Lung (tissue), 12 donors: Measurements from ENCODE around the gene IFI35. TPM values are rescaled to one million over a fixed set of nuclear protein-coding genes. Genes with fewer than 3 reads are reported as not detected.

Source experiments
- ATAC-seq: fragments of 200-7000 bp; cut with Tn5 transposase; one replicate; pipeline ENCODE4 v1.9.1; 2020; ENCODE audit warnings: moderate number of reproducible peaks; ENCODE audit not compliant: insufficient read depth, low FRiP score
- DNase-seq, 3 donors: peaks; one replicate each; pipeline ENCODE4 v3.0.0-alpha.2; 2013 to 2017
- H3K27ac ChIP-seq, 2 donors: one replicate each; pipeline ENCODE4 v1.5.1; 2013; ENCODE audit warnings: mild to moderate bottlenecking in 2 of 2, moderate library complexity in 2 of 2, control low read depth in 1 of 2, inconsistent platforms in 1 of 2, low read depth in 1 of 2, low read length in 1 of 2
- H3K27me3 ChIP-seq, 3 donors: one replicate each; pipeline ENCODE4 v1.5.1; 2013; ENCODE audit warnings: low read length in 2 of 3; ENCODE audit not compliant: control insufficient read depth in 3 of 3, insufficient read depth in 3 of 3
- H3K36me3 ChIP-seq, 4 donors: one replicate each; pipeline ENCODE4 v1.5.1; 2013; ENCODE audit warnings: low read length in 4 of 4, mild to moderate bottlenecking in 1 of 4, moderate library complexity in 1 of 4; ENCODE audit not compliant: control insufficient read depth in 4 of 4, insufficient read depth in 4 of 4
- H3K4me1 ChIP-seq, 5 donors: one replicate each; pipeline ENCODE4 v1.5.1; 2013; ENCODE audit warnings: low read length in 5 of 5, mild to moderate bottlenecking in 2 of 5, moderate library complexity in 1 of 5; ENCODE audit not compliant: control insufficient read depth in 5 of 5, insufficient read depth in 5 of 5
- H3K4me3 ChIP-seq: one replicate; pipeline ENCODE4 v1.5.1; 2013; ENCODE audit warnings: mild to moderate bottlenecking, control low read depth, moderate library complexity
- H3K9ac ChIP-seq, 2 donors: one replicate each; pipeline ENCODE4 v1.5.1; 2013; ENCODE audit warnings: low read length in 2 of 2, control low read depth in 1 of 2; ENCODE audit not compliant: insufficient read depth in 1 of 2
- H3K9me3 ChIP-seq, 4 donors: one replicate each; pipeline ENCODE4 v1.5.1; 2013; ENCODE audit warnings: low read length in 3 of 4, mild to moderate bottlenecking in 1 of 4, moderate library complexity in 1 of 4; ENCODE audit not compliant: control insufficient read depth in 4 of 4, insufficient read depth in 3 of 4
- CTCF ChIP-seq: IDR thresholded peaks from 2 replicates; pipeline ENCODE4 v1.5.1; 2012; ENCODE audit warnings: mild to moderate bottlenecking; ENCODE audit errors: control extremely low read depth, extremely low read depth
- WGBS, 2 donors: extraction: QIAGEN DNeasy Blood & Tissue Kit; methylation state at CpG; one replicate each; pipeline ENCODE4 v1.1.7; 2013; 5-methylcytosine and 5-hydroxymethylcytosine counted together
- polyA plus RNA-seq, 2 donors: library from polyadenylated mRNA; stranded (reverse); fragments of 200-250 nt; gene quantifications; one replicate each; pipeline ENCODE4 v1.2.1, GENCODE V29; 2013
- total RNA-seq, 2 donors: library from RNA; depleted of rRNA in 1 of 2; stranded (reverse); fragments of >200 nt in 1 of 2; gene quantifications; one replicate each; pipeline ENCODE4 v1.2.1, GENCODE V29; 2014 to 2021
- donor health status: control.
- donor health status: control.
- donor health status: Bipolar disorder and iron deficiency.
- donor health status: healthy.
- donor health status: DM: yes; HTN: yes; CAD: no.

IFI35 gene
- total and polyA plus RNA-seq, 4 donors = 18.8 to 60.3 (median 38.6) TPM

- ATAC-seq (peak; percentile 35), DNase-seq (peak; percentile 43 to 54 (median 48))
- TF ChIP-seq CTCF = no peak
- Histone ChIP-seq H3K9me3 (no peaks in the 10 kb centered on the region), H3K27me3 (no peaks in the 10 kb centered on the region), H3K36me3 (peaks cover 0 to 15% (median 1%) of the 10 kb centered on the region in 4 donors), H3K9ac (peak overlapping the region in 1 of 2 donors; percentile 37), H3K4me3 (peak overlapping the region; percentile 90), H3K27ac (peak overlapping the region; percentile 71 to 83), H3K4me1 (peaks cover 0 to 29% (median 13%) of the 10 kb centered on the region in 5 donors)
- 15 to 16% methylated on average over 35 to 36 of the region's 40 CpGs for WGBS, 2 donors
Measured at GRCh38 chr17:43020789-43021740, 14.5 kb downstream of the IFI35 start.

- WGBS, 2 donors = 0 to 1% methylated on average over 74 to 80 of the region's 80 CpGs
- Histone ChIP-seq H3K9ac (peak within 1 kb of the TSS; percentile 37 to 55), H3K27me3 (no peaks in the 10 kb centered on the region), H3K36me3 (peaks cover 0 to 10% (median 1%) of the 10 kb centered on the region in 4 donors), H3K4me3 (peak within 1 kb of the TSS; percentile 90), H3K9me3 (no peaks in the 10 kb centered on the region), H3K27ac (peak within 1 kb of the TSS; percentile 71 to 83), H3K4me1 (peaks cover 0 to 29% (median 13%) of the 10 kb centered on the region in 5 donors)
- TF ChIP-seq CTCF = no peak
- DNase-seq (peak; percentile 85 to 88 (median 87)), ATAC-seq (peak; percentile 72)
Measured at GRCh38 chr17:43021741-43022512, 15.3 kb downstream of the IFI35 start, which contains the start of gene VAT1. VAT1 (minus strand) TSS chr17:43022385; CDS start chr17:43022322, 63 bp downstream.

GRCh38 chr17:43024407-43025289 lies 18.1 kb downstream of the IFI35 start, which contains the start of gene RND2:
RND2 (plus strand) TSS chr17:43025231; CDS start chr17:43025348, 117 bp downstream.
- peak within 1 kb of the TSS in 1 of 2 donors; percentile 80 for H3K27ac ChIP-seq
- H3K9ac ChIP-seq = peak within 1 kb of the TSS; percentile 72 to 81
- peak; percentile 68 for TF ChIP-seq CTCF
- H3K4me3 ChIP-seq = peak within 1 kb of the TSS; percentile 44
- peaks cover 0 to 19% (median 4%) of the 10 kb centered on the region in 5 donors for H3K4me1 ChIP-seq
- WGBS, 2 donors = 2% methylated on average over 59 to 61 of the region's 61 CpGs
- ATAC-seq (peak; percentile 53), DNase-seq (peak; percentile 94 to 96 (median 96))
- no peaks in the 10 kb centered on the region for H3K36me3 ChIP-seq
- H3K27me3 ChIP-seq = no peaks in the 10 kb centered on the region
- H3K9me3 ChIP-seq = no peaks in the 10 kb centered on the region
